Measurements from ENCODE around the gene KRT83.
"Not testable (repeated sequence)": the region's sequence is repeated elsewhere in the genome, so short reads cannot be mapped to it uniquely, and the experiment has no call there.

DNA sequence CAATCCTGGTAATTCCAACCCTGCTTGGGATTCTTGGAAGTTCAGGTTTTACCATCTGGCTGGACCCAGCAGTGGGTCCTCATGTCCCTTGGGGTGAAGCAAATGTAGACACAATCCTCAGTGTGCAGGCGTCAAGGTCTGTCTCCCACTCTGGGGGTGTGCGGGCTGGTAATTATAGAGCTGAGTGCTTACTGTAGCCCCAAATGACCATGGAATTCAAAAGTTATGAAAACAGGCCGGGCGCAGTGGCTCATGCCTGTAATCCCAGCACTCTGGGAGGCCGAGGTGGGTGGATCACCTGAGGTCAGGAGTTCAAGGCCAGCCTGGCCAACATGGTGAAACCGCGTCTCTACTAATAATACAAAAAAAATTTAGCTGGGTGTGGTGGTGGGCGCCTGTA, 23.8 kb upstream of the KRT83 start:
- TF ChIP-seq, protein P1, sequence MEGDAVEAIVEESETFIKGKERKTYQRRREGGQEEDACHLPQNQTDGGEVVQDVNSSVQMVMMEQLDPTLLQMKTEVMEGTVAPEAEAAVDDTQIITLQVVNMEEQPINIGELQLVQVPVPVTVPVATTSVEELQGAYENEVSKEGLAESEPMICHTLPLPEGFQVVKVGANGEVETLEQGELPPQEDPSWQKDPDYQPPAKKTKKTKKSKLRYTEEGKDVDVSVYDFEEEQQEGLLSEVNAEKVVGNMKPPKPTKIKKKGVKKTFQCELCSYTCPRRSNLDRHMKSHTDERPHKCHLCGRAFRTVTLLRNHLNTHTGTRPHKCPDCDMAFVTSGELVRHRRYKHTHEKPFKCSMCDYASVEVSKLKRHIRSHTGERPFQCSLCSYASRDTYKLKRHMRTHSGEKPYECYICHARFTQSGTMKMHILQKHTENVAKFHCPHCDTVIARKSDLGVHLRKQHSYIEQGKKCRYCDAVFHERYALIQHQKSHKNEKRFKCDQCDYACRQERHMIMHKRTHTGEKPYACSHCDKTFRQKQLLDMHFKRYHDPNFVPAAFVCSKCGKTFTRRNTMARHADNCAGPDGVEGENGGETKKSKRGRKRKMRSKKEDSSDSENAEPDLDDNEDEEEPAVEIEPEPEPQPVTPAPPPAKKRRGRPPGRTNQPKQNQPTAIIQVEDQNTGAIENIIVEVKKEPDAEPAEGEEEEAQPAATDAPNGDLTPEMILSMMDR (IDR thresholded peaks at IDR 0.05) = not testable (repeated sequence)
- TF ChIP-seq POLR2A (IDR thresholded peaks at IDR 0.05) = not testable (repeated sequence)

Data from testis (tissue), 2 donors.